Esophagus muscularis mucosa (tissue), 4 donors: Measurements from ENCODE around the gene SH2D3A. TPM values are rescaled to one million over a fixed set of nuclear protein-coding genes. Genes with fewer than 3 reads are reported as not detected.
"Not testable (repeated sequence)": the region's sequence is repeated elsewhere in the genome, so short reads cannot be mapped to it uniquely, and the experiment has no call there.

Source experiments
- DNase-seq: peaks from one replicate; pipeline ENCODE4 v3.0.0-alpha.2; 2017; ENCODE audit errors: extremely low spot score
- H3K27ac ChIP-seq, 4 donors: fragments of 200-600 bp; sonication (generic); replicated peaks in 1 of 4; 1 replicate in 3 of 4; 2 replicates in 1 of 4; pipeline ENCODE4 v1.5.1; 2016 to 2019; ENCODE audit warnings: mild to moderate bottlenecking in 1 of 4
- H3K27me3 ChIP-seq, 4 donors: fragments of 200-600 bp; sonication (generic); one replicate each; pipeline versions ENCODE4 v1.5.1 to v1.6.0; 2016 to 2019
- H3K36me3 ChIP-seq, 4 donors: fragments of 200-600 bp; sonication (generic); one replicate each; pipeline ENCODE4 v1.5.1; 2016 to 2019
- H3K4me1 ChIP-seq, 4 donors: fragments of 200-600 bp; sonication (generic); one replicate each; pipeline ENCODE4 v1.5.1; 2016 to 2019
- H3K4me3 ChIP-seq, 4 donors: fragments of 200-600 bp; sonication (generic); 1 replicate in 2 of 4; 2 replicates in 2 of 4; pipeline ENCODE4 v1.5.1; 2016 to 2019; ENCODE audit warnings: mild to moderate bottlenecking in 4 of 4, moderate library complexity in 1 of 4
- H3K9me3 ChIP-seq, 4 donors: fragments of 200-600 bp; sonication (generic); 1 replicate in 3 of 4; 2 replicates in 1 of 4; pipeline ENCODE4 v1.5.1; 2016 to 2019
- CTCF ChIP-seq, 3 experiments: fragments of 200-600 bp in 2 of 3; fragments of 450-650 bp in 1 of 3; sonication (generic) in 2 of 3; IDR thresholded peaks; one replicate each; pipeline ENCODE4 v1.5.1; 2017 to 2019; ENCODE audit warnings: antibody characterized with exemption in 3 of 3, mild to moderate bottlenecking in 2 of 3, moderate library complexity in 1 of 3
- EP300 ChIP-seq: sonication (generic); formaldehyde crosslinking; IDR thresholded peaks from one replicate; pipeline ENCODE4 v1.6.1; 2017; ENCODE audit warnings: antibody characterized with exemption
- POLR2A ChIP-seq: fragments of 450-650 bp; IDR thresholded peaks from one replicate; pipeline ENCODE4 v1.6.1; 2017; ENCODE audit warnings: antibody characterized with exemption, moderate library complexity, mild to moderate bottlenecking, low read depth
- POLR2AphosphoS5 ChIP-seq, 2 donors: sonication (generic); formaldehyde crosslinking; IDR thresholded peaks; one replicate each; pipeline ENCODE4 v1.6.1; 2017; ENCODE audit warnings: antibody characterized with exemption in 2 of 2
- WGBS: methylation state at CpG from one replicate; pipeline ENCODE4 v1.1.5; 2018; 5-methylcytosine and 5-hydroxymethylcytosine counted together
- intact Hi-C: fragments of 100-400 bp; cut with DNase I; formaldehyde crosslinking; loops from one replicate; pipeline ENCODE4 v1.15.1; 2023
- total RNA-seq, 4 donors: library from RNA; depleted of rRNA; stranded (reverse); fragments of >200 nt; gene quantifications; one replicate each; pipeline versions ENCODE4 v1.1.0 to v1.2.1, GENCODE V29; 2016

Gene SH2D3A
- total RNA-seq, 4 donors from 2014 or later, result 0.33 to 0.34 TPM; not detected in 2

GRCh38 chr19:6779206-6779605 is 12.0 kb upstream of the SH2D3A start:
- TF ChIP-seq EP300 (no peak), CTCF (IDR thresholded peaks at IDR 0.05) (no peak), POLR2AphosphoS5 (IDR thresholded peaks at IDR 0.05) (no peak), POLR2A (no peak)
- Histone ChIP-seq H3K4me3 (no peak overlapping the region), H3K4me1 (peaks cover 0 to 8% (median 2%) of the 10 kb centered on the region in 4 donors), H3K27me3 (no peaks in the 10 kb centered on the region), H3K9me3 (no peaks in the 10 kb centered on the region), H3K36me3 (no peaks in the 10 kb centered on the region), H3K27ac (no peak overlapping the region)
- intact Hi-C loops, result no loop called here
- 53% methylated on average over 4 of the region's 4 CpGs for WGBS
- no peak for DNase-seq

GRCh38 chr19:6778386-6778785 is 11.2 kb upstream of the SH2D3A start:
- no peak overlapping the region for H3K4me3 ChIP-seq

GRCh38 chr19:6777434-6777833 is 10.2 kb upstream of the SH2D3A start:
- no peak overlapping the region for H3K27ac ChIP-seq
- 81% methylated on average over 2 of the region's 2 CpGs for whole genome bisulfite sequencing
- peaks cover 0 to 8% (median 2%) of the 10 kb centered on the region in 4 donors for H3K4me1 ChIP-seq
- H3K9me3 ChIP-seq, result no peaks in the 10 kb centered on the region
- no peak overlapping the region for H3K4me3 ChIP-seq
- peaks cover 0 to 10% (median 0%) of the 10 kb centered on the region in 4 donors for H3K27me3 ChIP-seq
- no peaks in the 10 kb centered on the region for H3K36me3 ChIP-seq
- no peak for DNase-seq
- TF ChIP-seq EP300 (no peak), CTCF (IDR thresholded peaks at IDR 0.05) (no peak), POLR2A (no peak), POLR2AphosphoS5 (IDR thresholded peaks at IDR 0.05) (no peak)
- intact Hi-C loops, result no loop called here

More at GRCh38 chr19:6778386-6778785, 11.2 kb upstream of the SH2D3A start:
- intact Hi-C loops, result no loop called here
- TF ChIP-seq POLR2A (no peak), POLR2AphosphoS5 (IDR thresholded peaks at IDR 0.05) (no peak), EP300 (no peak), CTCF (IDR thresholded peaks at IDR 0.05) (no peak)
- Histone ChIP-seq H3K36me3 (no peaks in the 10 kb centered on the region), H3K9me3 (no peaks in the 10 kb centered on the region), H3K27me3 (peaks cover 0 to 1% (median 0%) of the 10 kb centered on the region in 4 donors), H3K4me1 (peaks cover 0 to 8% (median 2%) of the 10 kb centered on the region in 4 donors), H3K27ac (no peak overlapping the region)
- WGBS, result 87% methylated on average over 4 of the region's 4 CpGs
- no peak for DNase-seq

GRCh38 chr19:6776999-6777398 is 9.8 kb upstream of the SH2D3A start:
- WGBS, result 96% methylated on average over 4 of the region's 4 CpGs
- H3K4me1 ChIP-seq, result peaks cover 0 to 8% (median 2%) of the 10 kb centered on the region in 4 donors
- no peaks in the 10 kb centered on the region for H3K9me3 ChIP-seq
- H3K27ac ChIP-seq, result no peak overlapping the region
- DNase-seq, result no peak
- no peak overlapping the region for H3K4me3 ChIP-seq
- no peak for TF ChIP-seq CTCF (IDR thresholded peaks at IDR 0.05)
- no peak for TF ChIP-seq POLR2AphosphoS5 (IDR thresholded peaks at IDR 0.05)
- no peak for TF ChIP-seq EP300
- TF ChIP-seq POLR2A, result no peak
- H3K36me3 ChIP-seq, result no peaks in the 10 kb centered on the region
- H3K27me3 ChIP-seq, result peaks cover 0 to 14% (median 0%) of the 10 kb centered on the region in 4 donors
- intact Hi-C loops, result no loop called here

- H3K27ac ChIP-seq, H3K4me1 ChIP-seq, H3K4me3 ChIP-seq, H3K36me3 ChIP-seq, DNase-seq, H3K9me3 ChIP-seq, intact Hi-C loops: not testable (repeated sequence)
- H3K27me3 ChIP-seq, result peaks cover 0 to 20% (median 0%) of the 10 kb centered on the region in 4 donors
These were observed 8.8 kb upstream of the SH2D3A start for GRCh38 chr19:6776045-6776444.
